HepG2 (cell line): ENCODE measurements around the gene SGSH. TPM values are rescaled to one million over a fixed set of nuclear protein-coding genes. Genes with fewer than 3 reads are reported as not detected.
A peak's percentile ranks its signal among the peaks of the same experiment; 100 is the strongest.

ENCODE experiments used
- EZH2 ChIP-seq: conservative IDR thresholded peaks from 2 replicates; pipeline ENCODE4 v1.6.1; 2012; ENCODE audit warnings: mild to moderate bottlenecking, low read depth, low read length, moderate library complexity
- HES4 ChIP-seq: sonication (generic); formaldehyde crosslinking; IDR thresholded peaks from 2 replicates; pipeline ENCODE4 v1.9.0; 2021; ENCODE audit warnings: mild to moderate bottlenecking, missing genetic modification reagents, borderline replicate concordance
- HNF4A ChIP-seq: sonication (generic); formaldehyde crosslinking; IDR thresholded peaks from 2 replicates; pipeline ENCODE4 v1.4.0; 2020; ENCODE audit warnings: missing genetic modification reagents
- PRMT3 ChIP-seq: sonication (generic); formaldehyde crosslinking; IDR thresholded peaks from 2 replicates; pipeline ENCODE4 v1.8.1; 2022; ENCODE audit warnings: low read depth, mild to moderate bottlenecking, moderate library complexity, missing genetic modification reagents, borderline replicate concordance
- TOPORS ChIP-seq: sonication (generic); formaldehyde crosslinking; IDR thresholded peaks from 2 replicates; pipeline ENCODE4 v1.8.0; 2023; ENCODE audit warnings: mild to moderate bottlenecking, missing genetic modification reagents
- XRCC5 ChIP-seq: fragments of 200-400 bp; formaldehyde crosslinking; optimal IDR thresholded peaks from 2 replicates; pipeline ENCODE3; 2017; ENCODE audit warnings: mild to moderate bottlenecking, low read length
- ZNF292 ChIP-seq: sonication (generic); formaldehyde crosslinking; IDR thresholded peaks from 2 replicates; pipeline ENCODE4 v1.8.1; 2022; ENCODE audit warnings: mild to moderate bottlenecking, low read depth, missing genetic modification reagents, borderline replicate concordance
- ZNF431 ChIP-seq: sonication (generic); formaldehyde crosslinking; IDR thresholded peaks from 2 replicates; pipeline ENCODE4 v1.9.0; 2022; ENCODE audit warnings: missing genetic modification reagents, low read depth, mild to moderate bottlenecking, borderline replicate concordance
- polyA plus RNA-seq, 8 experiments: library from polyadenylated mRNA; depleted of rRNA in 3 of 8; stranded (reverse) in 7 of 8; unstranded in 1 of 8; fragments of >200 nt; fragmentation: Illumina TruSeq in 4 of 8; extraction: Trizol in 4 of 8; gene quantifications; 2 replicates each; pipeline versions ENCODE4 v1.2.1 to v1.2.3, GENCODE V29; 2011 to 2016; ENCODE audit warnings: low read depth in 4 of 8, missing spikeins in 1 of 8, mixed read lengths in 1 of 8; ENCODE audit not compliant: insufficient read depth in 1 of 8
- total RNA-seq, 5 experiments: library from RNA; depleted of rRNA; stranded (reverse); fragments of >200 nt; fragmentation: Illumina TruSeq; extraction: Trizol; gene quantifications; 2 replicates each; pipeline ENCODE4 v1.2.3, GENCODE V29; 2016; ENCODE audit warnings: low read depth in 1 of 5
- TF ChIP-seq, protein P1 (sequence below): sonication (generic); formaldehyde crosslinking; IDR thresholded peaks from 2 replicates; pipeline ENCODE4 v1.5.0; 2020; ENCODE audit warnings: mild to moderate bottlenecking, missing genetic modification reagents
- TF ChIP-seq, protein P2 (sequence below): sonication (generic); formaldehyde crosslinking; IDR thresholded peaks from 2 replicates; pipeline ENCODE4 v1.4.0; 2020; ENCODE audit warnings: missing genetic modification reagents
- TF ChIP-seq, protein P3 (sequence below): sonication (generic); formaldehyde crosslinking; IDR thresholded peaks from 2 replicates; pipeline ENCODE4 v1.4.0; 2020; ENCODE audit warnings: missing genetic modification reagents
- TF ChIP-seq, protein P4 (sequence below), 2 experiments: sonication (generic) in 1 of 2; formaldehyde crosslinking in 1 of 2; IDR thresholded peaks; 2 replicates each; pipeline versions ENCODE4 v1.4.0 to v1.6.1; 2018 to 2020; ENCODE audit warnings: missing genetic modification reagents in 2 of 2, borderline replicate concordance in 1 of 2, low read depth in 1 of 2, mild to moderate bottlenecking in 1 of 2, missing biosample characterization in 1 of 2
- TF ChIP-seq, protein P5 (sequence below): sonication (generic); formaldehyde crosslinking; IDR thresholded peaks from 2 replicates; pipeline ENCODE4 v1.5.1; 2020; ENCODE audit warnings: missing genetic modification reagents, mild to moderate bottlenecking, borderline replicate concordance
- TF ChIP-seq, protein P6 (sequence below): sonication (generic); formaldehyde crosslinking; IDR thresholded peaks from 2 replicates; pipeline ENCODE4 v1.4.0; 2020; ENCODE audit warnings: low read depth, mild to moderate bottlenecking, missing genetic modification reagents
- TF ChIP-seq, protein P7 (sequence below): sonication (generic); formaldehyde crosslinking; IDR thresholded peaks from 2 replicates; pipeline ENCODE4 v1.4.0; 2020; ENCODE audit warnings: missing genetic modification reagents

SGSH gene
- total and polyA plus RNA-seq, 2 of the 13 experiments (the other 11 are each of a cell fraction or from before 2014, with no cell fraction given), result 12.2 to 17.6 TPM

DNA sequence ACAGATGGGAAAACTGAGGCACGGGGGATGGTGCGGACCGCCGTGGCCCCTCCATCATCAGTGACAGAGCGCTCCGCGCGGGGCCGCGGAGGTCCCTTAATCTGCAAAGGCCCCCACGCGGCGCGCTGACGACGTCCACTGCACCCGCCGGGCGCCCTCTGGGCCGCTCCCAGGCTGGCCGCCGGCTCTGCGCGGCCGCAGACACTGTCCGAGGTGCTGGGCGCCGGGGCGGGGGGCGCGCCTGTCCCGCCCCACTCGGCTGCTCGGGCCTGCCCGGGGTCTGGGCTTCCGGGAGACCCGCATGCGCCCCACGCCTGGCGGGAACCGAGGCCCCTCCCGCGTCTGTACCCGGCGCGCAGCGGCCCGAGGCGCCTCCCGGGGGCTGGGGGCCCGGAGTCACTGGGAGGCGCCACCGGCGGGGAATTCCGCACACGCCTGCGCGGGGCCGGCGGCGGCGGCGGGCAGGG is 40.0 kb upstream of the SGSH start (continued):
- TF ChIP-seq, protein P1, sequence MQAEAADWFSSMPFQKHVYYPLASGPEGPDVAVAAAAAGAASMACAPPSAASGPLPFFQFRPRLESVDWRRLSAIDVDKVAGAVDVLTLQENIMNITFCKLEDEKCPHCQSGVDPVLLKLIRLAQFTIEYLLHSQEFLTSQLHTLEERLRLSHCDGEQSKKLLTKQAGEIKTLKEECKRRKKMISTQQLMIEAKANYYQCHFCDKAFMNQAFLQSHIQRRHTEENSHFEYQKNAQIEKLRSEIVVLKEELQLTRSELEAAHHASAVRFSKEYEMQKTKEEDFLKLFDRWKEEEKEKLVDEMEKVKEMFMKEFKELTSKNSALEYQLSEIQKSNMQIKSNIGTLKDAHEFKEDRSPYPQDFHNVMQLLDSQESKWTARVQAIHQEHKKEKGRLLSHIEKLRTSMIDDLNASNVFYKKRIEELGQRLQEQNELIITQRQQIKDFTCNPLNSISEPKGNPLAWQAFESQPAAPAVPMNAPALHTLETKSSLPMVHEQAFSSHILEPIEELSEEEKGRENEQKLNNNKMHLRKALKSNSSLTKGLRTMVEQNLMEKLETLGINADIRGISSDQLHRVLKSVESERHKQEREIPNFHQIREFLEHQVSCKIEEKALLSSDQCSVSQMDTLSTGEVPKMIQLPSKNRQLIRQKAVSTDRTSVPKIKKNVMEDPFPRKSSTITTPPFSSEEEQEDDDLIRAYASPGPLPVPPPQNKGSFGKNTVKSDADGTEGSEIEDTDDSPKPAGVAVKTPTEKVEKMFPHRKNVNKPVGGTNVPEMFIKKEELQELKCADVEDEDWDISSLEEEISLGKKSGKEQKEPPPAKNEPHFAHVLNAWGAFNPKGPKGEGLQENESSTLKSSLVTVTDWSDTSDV (CRISPR knock-in tag), result no peak
- TF ChIP-seq TOPORS (CRISPR knock-in tag), result no peak
- no peak for TF ChIP-seq XRCC5
- TF ChIP-seq EZH2, result no peak
- TF ChIP-seq, protein P2, sequence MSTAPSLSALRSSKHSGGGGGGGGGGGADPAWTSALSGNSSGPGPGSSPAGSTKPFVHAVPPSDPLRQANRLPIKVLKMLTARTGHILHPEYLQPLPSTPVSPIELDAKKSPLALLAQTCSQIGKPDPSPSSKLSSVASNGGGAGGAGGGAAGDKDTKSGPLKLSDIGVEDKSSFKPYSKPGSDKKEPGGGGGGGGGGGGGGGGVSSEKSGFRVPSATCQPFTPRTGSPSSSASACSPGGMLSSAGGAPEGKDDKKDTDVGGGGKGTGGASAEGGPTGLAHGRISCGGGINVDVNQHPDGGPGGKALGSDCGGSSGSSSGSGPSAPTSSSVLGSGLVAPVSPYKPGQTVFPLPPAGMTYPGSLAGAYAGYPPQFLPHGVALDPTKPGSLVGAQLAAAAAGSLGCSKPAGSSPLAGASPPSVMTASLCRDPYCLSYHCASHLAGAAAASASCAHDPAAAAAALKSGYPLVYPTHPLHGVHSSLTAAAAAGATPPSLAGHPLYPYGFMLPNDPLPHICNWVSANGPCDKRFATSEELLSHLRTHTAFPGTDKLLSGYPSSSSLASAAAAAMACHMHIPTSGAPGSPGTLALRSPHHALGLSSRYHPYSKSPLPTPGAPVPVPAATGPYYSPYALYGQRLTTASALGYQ, result no peak; the same call in 1 of the 2 replicates
- TF ChIP-seq, protein P3, sequence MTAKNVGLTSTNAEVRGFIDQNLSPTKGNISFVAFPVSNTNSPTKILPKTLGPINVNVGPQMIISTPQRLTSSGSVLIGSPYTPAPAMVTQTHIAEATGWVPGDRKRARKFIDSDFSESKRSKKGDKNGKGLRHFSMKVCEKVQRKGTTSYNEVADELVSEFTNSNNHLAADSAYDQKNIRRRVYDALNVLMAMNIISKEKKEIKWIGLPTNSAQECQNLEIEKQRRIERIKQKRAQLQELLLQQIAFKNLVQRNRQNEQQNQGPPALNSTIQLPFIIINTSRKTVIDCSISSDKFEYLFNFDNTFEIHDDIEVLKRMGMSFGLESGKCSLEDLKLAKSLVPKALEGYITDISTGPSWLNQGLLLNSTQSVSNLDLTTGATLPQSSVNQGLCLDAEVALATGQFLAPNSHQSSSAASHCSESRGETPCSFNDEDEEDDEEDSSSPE, result peak; percentile 84
- TF ChIP-seq, protein P4, sequence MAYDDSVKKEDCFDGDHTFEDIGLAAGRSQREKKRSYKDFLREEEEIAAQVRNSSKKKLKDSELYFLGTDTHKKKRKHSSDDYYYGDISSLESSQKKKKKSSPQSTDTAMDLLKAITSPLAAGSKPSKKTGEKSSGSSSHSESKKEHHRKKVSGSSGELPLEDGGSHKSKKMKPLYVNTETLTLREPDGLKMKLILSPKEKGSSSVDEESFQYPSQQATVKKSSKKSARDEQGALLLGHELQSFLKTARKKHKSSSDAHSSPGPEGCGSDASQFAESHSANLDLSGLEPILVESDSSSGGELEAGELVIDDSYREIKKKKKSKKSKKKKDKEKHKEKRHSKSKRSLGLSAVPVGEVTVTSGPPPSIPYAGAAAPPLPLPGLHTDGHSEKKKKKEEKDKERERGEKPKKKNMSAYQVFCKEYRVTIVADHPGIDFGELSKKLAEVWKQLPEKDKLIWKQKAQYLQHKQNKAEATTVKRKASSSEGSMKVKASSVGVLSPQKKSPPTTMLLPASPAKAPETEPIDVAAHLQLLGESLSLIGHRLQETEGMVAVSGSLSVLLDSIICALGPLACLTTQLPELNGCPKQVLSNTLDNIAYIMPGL (CRISPR knock-in tag; IDR thresholded peaks at IDR 0.05; ENCODE audit: borderline replicate concordance in 1 of 2, low read depth in 1 of 2), result peak in 1 of 2 experiments; percentile 22; a peak in 1 of 4 replicates
- TF ChIP-seq, protein P5, sequence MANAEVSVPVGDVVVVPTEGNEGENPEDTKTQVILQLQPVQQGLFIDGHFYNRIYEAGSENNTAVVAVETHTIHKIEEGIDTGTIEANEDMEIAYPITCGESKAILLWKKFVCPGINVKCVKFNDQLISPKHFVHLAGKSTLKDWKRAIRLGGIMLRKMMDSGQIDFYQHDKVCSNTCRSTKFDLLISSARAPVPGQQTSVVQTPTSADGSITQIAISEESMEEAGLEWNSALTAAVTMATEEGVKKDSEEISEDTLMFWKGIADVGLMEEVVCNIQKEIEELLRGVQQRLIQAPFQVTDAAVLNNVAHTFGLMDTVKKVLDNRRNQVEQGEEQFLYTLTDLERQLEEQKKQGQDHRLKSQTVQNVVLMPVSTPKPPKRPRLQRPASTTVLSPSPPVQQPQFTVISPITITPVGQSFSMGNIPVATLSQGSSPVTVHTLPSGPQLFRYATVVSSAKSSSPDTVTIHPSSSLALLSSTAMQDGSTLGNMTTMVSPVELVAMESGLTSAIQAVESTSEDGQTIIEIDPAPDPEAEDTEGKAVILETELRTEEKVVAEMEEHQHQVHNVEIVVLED (CRISPR knock-in tag), result no peak
- TF ChIP-seq, protein P6, sequence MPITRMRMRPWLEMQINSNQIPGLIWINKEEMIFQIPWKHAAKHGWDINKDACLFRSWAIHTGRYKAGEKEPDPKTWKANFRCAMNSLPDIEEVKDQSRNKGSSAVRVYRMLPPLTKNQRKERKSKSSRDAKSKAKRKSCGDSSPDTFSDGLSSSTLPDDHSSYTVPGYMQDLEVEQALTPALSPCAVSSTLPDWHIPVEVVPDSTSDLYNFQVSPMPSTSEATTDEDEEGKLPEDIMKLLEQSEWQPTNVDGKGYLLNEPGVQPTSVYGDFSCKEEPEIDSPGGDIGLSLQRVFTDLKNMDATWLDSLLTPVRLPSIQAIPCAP, result no peak
- TF ChIP-seq ZNF292, result no peak
- TF ChIP-seq HNF4A, result no peak
- no peak for TF ChIP-seq PRMT3 (CRISPR knock-in tag)
- peak; percentile 59; the same call in 1 of the 2 replicates for TF ChIP-seq HES4 (CRISPR knock-in tag)
- peak; percentile 69; the same call in 1 of the 2 replicates for TF ChIP-seq ZNF431 (CRISPR knock-in tag)
- TF ChIP-seq, protein P7, sequence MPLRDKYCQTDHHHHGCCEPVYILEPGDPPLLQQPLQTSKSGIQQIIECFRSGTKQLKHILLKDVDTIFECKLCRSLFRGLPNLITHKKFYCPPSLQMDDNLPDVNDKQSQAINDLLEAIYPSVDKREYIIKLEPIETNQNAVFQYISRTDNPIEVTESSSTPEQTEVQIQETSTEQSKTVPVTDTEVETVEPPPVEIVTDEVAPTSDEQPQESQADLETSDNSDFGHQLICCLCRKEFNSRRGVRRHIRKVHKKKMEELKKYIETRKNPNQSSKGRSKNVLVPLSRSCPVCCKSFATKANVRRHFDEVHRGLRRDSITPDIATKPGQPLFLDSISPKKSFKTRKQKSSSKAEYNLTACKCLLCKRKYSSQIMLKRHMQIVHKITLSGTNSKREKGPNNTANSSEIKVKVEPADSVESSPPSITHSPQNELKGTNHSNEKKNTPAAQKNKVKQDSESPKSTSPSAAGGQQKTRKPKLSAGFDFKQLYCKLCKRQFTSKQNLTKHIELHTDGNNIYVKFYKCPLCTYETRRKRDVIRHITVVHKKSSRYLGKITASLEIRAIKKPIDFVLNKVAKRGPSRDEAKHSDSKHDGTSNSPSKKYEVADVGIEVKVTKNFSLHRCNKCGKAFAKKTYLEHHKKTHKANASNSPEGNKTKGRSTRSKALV (CRISPR knock-in tag), result peak; percentile 23; the same call in 1 of the 2 replicates
